GM12873 (cell line): ENCODE results near the gene CSAD.

Experiments used
- CTCF ChIP-seq: IDR thresholded peaks from 2 replicates; pipeline ENCODE4 v1.5.1; 2012; ENCODE audit warnings: low read depth, mild to moderate bottlenecking, moderate library complexity, low read length, control low read depth; ENCODE audit not compliant: insufficient read depth; ENCODE audit errors: missing control alignments

CSAD gene

GRCh38 chr12:53200107-53200457 lies 19.4 kb upstream of the CSAD start:
- no peak for TF ChIP-seq CTCF

- no peak for TF ChIP-seq CTCF
These were observed 19.0 kb upstream of the CSAD start for GRCh38 chr12:53199700-53200099.

GRCh38 chr12:53198486-53199110 lies 17.9 kb upstream of the CSAD start:
- TF ChIP-seq CTCF = no peak

GRCh38 chr12:53197011-53197640 lies 16.4 kb upstream of the CSAD start:
- no peak for TF ChIP-seq CTCF

GRCh38 chr12:53196486-53196885 lies 15.8 kb upstream of the CSAD start:
- TF ChIP-seq CTCF = no peak

GRCh38 chr12:53195516-53196420 lies 15.0 kb upstream of the CSAD start:
- no peak for TF ChIP-seq CTCF

GRCh38 chr12:53194973-53195372 lies 14.2 kb upstream of the CSAD start:
- no peak for TF ChIP-seq CTCF
